Panc1 (cell line): Measurements from ENCODE around the gene DENND2A.

Source experiments
- CTCF ChIP-seq: fragments of 450-650 bp; IDR thresholded peaks from 2 replicates; pipeline ENCODE4 v1.5.1; 2017; ENCODE audit warnings: mild to moderate bottlenecking
- POLR2AphosphoS5 ChIP-seq: IDR thresholded peaks from 2 replicates; pipeline ENCODE4 v1.6.1; 2012; ENCODE audit warnings: mild to moderate bottlenecking, low read depth, low read length, moderate library complexity

DNA sequence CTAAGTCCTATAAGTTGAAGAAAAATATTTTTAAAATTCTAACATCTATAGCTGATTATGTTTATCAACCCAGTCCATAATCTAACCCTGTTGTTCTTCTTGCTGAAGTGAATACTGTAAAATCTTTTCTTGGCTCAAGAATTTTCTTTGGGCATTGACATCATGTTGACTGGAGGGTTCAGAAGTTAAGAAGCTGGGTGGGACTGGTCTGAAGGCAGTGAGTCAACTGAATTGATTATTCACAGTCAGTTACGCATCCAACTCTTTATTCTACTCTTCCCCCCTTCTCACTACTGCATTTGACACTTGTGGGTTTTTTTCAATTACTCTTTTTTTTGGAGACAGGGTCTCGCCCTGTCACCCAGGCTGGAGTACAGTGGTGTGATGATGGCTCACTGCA is 31.0 kb downstream of the DENND2A start:
- TF ChIP-seq CTCF (no peak), POLR2AphosphoS5 (no peak)
